GM12801 (cell line): ENCODE data around the gene ATP1A3.

ENCODE experiments used
- CTCF ChIP-seq: IDR thresholded peaks from one replicate; pipeline ENCODE4 v1.5.1; 2011; ENCODE audit warnings: control low read depth; ENCODE audit not compliant: insufficient read length; ENCODE audit errors: extremely low read depth

Gene ATP1A3

GRCh38 chr19:41984961-41985360 is 9.1 kb downstream of the ATP1A3 start:
- TF ChIP-seq CTCF: no peak

- no peak for TF ChIP-seq CTCF
These were observed 12.3 kb downstream of the ATP1A3 start for GRCh38 chr19:41981724-41982123.

- TF ChIP-seq CTCF: no peak
These were observed 15.6 kb downstream of the ATP1A3 start for GRCh38 chr19:41978470-41978869.

GRCh38 chr19:41977916-41978315 is 16.1 kb downstream of the ATP1A3 start:
- no peak for TF ChIP-seq CTCF

GRCh38 chr19:41974652-41975051 is 19.4 kb downstream of the ATP1A3 start:
- no peak for TF ChIP-seq CTCF

- TF ChIP-seq CTCF: no peak
These were observed 22.7 kb downstream of the ATP1A3 start for GRCh38 chr19:41971363-41971762.

- TF ChIP-seq CTCF: no peak
These were observed 24.1 kb downstream of the ATP1A3 start for GRCh38 chr19:41969772-41970458.
